GM23338 (cell line): ENCODE data around the gene KRTAP10-1.

Experiments
- CREB1 ChIP-seq: fragments of 250-450 bp; sonication (Bioruptor Pico); IDR thresholded peaks from 2 replicates; pipeline ENCODE4 v1.5.0; 2020; ENCODE audit warnings: low read depth, mild to moderate bottlenecking, moderate library complexity
- EZH2 ChIP-seq: fragments of 200-600 bp; sonication (generic); IDR thresholded peaks from one replicate; pipeline ENCODE4 v1.8.0; 2017; ENCODE audit warnings: antibody characterized with exemption, mild to moderate bottlenecking, low read depth; ENCODE audit not compliant: unreplicated experiment
- EZH2phosphoT487 ChIP-seq: fragments of 200-600 bp; sonication (generic); IDR thresholded peaks from one replicate; pipeline ENCODE4 v1.8.1; 2018; ENCODE audit warnings: antibody characterized with exemption; ENCODE audit not compliant: unreplicated experiment
- POLR2AphosphoS5 ChIP-seq: IDR thresholded peaks from 2 replicates; pipeline ENCODE4 v1.6.1; 2016; ENCODE audit warnings: antibody characterized with exemption, low read depth
- ZNF114 ChIP-seq: fragments of 250-450 bp; sonication (Bioruptor Pico); IDR thresholded peaks from 2 replicates; pipeline ENCODE4 v1.5.0; 2020; ENCODE audit warnings: mild to moderate bottlenecking, moderate library complexity
- TF ChIP-seq, protein P1 (sequence below), 2 experiments: fragments of 200-600 bp in 1 of 2; sonication (generic) in 1 of 2; conservative IDR thresholded peaks; 2 replicates each; pipeline versions ENCODE4 v1.5.1 to v1.6.1; 2016 to 2017; ENCODE audit warnings: antibody characterized with exemption in 2 of 2, low read depth in 2 of 2, mild to moderate bottlenecking in 2 of 2, moderate library complexity in 1 of 2
- TF ChIP-seq, protein P2 (sequence below): IDR thresholded peaks from one replicate; pipeline ENCODE4 v1.6.1; 2018; ENCODE audit warnings: antibody characterized with exemption; ENCODE audit not compliant: unreplicated experiment

GRCh38 chr21:44525391-44526095 is 14.5 kb downstream of the KRTAP10-1 start:
- no peak for TF ChIP-seq POLR2AphosphoS5
- no peak for TF ChIP-seq EZH2phosphoT487
- TF ChIP-seq EZH2, result no peak
- TF ChIP-seq, protein P1, sequence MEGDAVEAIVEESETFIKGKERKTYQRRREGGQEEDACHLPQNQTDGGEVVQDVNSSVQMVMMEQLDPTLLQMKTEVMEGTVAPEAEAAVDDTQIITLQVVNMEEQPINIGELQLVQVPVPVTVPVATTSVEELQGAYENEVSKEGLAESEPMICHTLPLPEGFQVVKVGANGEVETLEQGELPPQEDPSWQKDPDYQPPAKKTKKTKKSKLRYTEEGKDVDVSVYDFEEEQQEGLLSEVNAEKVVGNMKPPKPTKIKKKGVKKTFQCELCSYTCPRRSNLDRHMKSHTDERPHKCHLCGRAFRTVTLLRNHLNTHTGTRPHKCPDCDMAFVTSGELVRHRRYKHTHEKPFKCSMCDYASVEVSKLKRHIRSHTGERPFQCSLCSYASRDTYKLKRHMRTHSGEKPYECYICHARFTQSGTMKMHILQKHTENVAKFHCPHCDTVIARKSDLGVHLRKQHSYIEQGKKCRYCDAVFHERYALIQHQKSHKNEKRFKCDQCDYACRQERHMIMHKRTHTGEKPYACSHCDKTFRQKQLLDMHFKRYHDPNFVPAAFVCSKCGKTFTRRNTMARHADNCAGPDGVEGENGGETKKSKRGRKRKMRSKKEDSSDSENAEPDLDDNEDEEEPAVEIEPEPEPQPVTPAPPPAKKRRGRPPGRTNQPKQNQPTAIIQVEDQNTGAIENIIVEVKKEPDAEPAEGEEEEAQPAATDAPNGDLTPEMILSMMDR (conservative IDR thresholded peaks at IDR 0.05; ENCODE audit: low read depth in 2 of 2), result no peak
- no peak for TF ChIP-seq CREB1
- TF ChIP-seq, protein P2, sequence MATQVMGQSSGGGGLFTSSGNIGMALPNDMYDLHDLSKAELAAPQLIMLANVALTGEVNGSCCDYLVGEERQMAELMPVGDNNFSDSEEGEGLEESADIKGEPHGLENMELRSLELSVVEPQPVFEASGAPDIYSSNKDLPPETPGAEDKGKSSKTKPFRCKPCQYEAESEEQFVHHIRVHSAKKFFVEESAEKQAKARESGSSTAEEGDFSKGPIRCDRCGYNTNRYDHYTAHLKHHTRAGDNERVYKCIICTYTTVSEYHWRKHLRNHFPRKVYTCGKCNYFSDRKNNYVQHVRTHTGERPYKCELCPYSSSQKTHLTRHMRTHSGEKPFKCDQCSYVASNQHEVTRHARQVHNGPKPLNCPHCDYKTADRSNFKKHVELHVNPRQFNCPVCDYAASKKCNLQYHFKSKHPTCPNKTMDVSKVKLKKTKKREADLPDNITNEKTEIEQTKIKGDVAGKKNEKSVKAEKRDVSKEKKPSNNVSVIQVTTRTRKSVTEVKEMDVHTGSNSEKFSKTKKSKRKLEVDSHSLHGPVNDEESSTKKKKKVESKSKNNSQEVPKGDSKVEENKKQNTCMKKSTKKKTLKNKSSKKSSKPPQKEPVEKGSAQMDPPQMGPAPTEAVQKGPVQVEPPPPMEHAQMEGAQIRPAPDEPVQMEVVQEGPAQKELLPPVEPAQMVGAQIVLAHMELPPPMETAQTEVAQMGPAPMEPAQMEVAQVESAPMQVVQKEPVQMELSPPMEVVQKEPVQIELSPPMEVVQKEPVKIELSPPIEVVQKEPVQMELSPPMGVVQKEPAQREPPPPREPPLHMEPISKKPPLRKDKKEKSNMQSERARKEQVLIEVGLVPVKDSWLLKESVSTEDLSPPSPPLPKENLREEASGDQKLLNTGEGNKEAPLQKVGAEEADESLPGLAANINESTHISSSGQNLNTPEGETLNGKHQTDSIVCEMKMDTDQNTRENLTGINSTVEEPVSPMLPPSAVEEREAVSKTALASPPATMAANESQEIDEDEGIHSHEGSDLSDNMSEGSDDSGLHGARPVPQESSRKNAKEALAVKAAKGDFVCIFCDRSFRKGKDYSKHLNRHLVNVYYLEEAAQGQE, result no peak
- TF ChIP-seq ZNF114 (CRISPR knock-in tag), result no peak
